Measurements from ENCODE around the gene SFSWAP. TPM values are rescaled to one million over a fixed set of nuclear protein-coding genes. Genes with fewer than 3 reads are reported as not detected.

Gene SFSWAP
- total RNA-seq, 1 donor from 2014 or later = 24.3 TPM

GRCh38 chr12:131752451-131752850, 41.6 kb downstream of the SFSWAP start:
- TF ChIP-seq, protein P1, sequence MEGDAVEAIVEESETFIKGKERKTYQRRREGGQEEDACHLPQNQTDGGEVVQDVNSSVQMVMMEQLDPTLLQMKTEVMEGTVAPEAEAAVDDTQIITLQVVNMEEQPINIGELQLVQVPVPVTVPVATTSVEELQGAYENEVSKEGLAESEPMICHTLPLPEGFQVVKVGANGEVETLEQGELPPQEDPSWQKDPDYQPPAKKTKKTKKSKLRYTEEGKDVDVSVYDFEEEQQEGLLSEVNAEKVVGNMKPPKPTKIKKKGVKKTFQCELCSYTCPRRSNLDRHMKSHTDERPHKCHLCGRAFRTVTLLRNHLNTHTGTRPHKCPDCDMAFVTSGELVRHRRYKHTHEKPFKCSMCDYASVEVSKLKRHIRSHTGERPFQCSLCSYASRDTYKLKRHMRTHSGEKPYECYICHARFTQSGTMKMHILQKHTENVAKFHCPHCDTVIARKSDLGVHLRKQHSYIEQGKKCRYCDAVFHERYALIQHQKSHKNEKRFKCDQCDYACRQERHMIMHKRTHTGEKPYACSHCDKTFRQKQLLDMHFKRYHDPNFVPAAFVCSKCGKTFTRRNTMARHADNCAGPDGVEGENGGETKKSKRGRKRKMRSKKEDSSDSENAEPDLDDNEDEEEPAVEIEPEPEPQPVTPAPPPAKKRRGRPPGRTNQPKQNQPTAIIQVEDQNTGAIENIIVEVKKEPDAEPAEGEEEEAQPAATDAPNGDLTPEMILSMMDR (conservative IDR thresholded peaks at IDR 0.05; ENCODE audit: low read depth, low read length) = no peak
- no peak overlapping the region for H3K4me3 ChIP-seq (ENCODE audit: low read depth, low read length)
- no peak for DNase-seq (ENCODE audit: low read depth)

GRCh38 chr12:131753005-131753404, 42.1 kb downstream of the SFSWAP start:
- TF ChIP-seq, protein P1 (conservative IDR thresholded peaks at IDR 0.05; ENCODE audit: low read depth, low read length) = no peak
- no peak overlapping the region for H3K4me3 ChIP-seq (ENCODE audit: low read depth, low read length)
- DNase-seq (ENCODE audit: low read depth) = no peak

GRCh38 chr12:131753757-131754156, 42.9 kb downstream of the SFSWAP start:
- no peak for DNase-seq (ENCODE audit: low read depth)
- no peak overlapping the region for H3K4me3 ChIP-seq (ENCODE audit: low read depth, low read length)
- TF ChIP-seq, protein P1 (conservative IDR thresholded peaks at IDR 0.05; ENCODE audit: low read depth, low read length) = no peak

GRCh38 chr12:131754184-131754583, 43.3 kb downstream of the SFSWAP start:
- DNase-seq (ENCODE audit: low read depth) = no peak
- TF ChIP-seq, protein P1 (conservative IDR thresholded peaks at IDR 0.05; ENCODE audit: low read depth, low read length) = no peak
- H3K4me3 ChIP-seq (ENCODE audit: low read depth, low read length) = no peak overlapping the region

GRCh38 chr12:131755305-131756113, 44.6 kb downstream of the SFSWAP start:
- TF ChIP-seq, protein P1 (conservative IDR thresholded peaks at IDR 0.05; ENCODE audit: low read depth, low read length) = peak; percentile 42
- no peak overlapping the region for H3K4me3 ChIP-seq (ENCODE audit: low read depth, low read length)
- no peak for DNase-seq (ENCODE audit: low read depth)

GRCh38 chr12:131756441-131756840, 45.6 kb downstream of the SFSWAP start:
- no peak overlapping the region for H3K4me3 ChIP-seq (ENCODE audit: low read depth, low read length)
- no peak for DNase-seq (ENCODE audit: low read depth)
- TF ChIP-seq, protein P1 (conservative IDR thresholded peaks at IDR 0.05; ENCODE audit: low read depth, low read length) = no peak

DNA sequence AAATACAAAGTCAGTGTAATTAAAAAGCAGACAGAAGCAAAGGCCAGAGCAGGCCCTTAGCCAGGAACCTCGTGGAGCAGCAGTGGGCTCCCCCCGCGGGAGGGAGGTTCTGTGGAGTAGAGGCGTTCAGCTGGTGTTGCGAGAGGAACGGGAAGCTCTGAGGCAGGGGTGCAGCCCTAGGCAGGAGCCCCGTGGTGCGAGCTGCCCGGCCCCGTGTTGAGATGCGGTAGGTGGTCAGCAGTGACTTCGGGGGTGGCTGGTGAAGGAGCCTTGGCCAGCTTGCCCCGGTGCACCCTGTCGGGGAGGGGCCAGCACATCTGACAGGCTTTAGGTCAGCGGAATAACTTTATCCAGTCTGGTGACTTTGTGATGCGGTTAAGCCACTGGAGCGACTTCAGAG, 46.2 kb downstream of the SFSWAP start:
- TF ChIP-seq, protein P1 (conservative IDR thresholded peaks at IDR 0.05; ENCODE audit: low read depth, low read length) = no peak
- DNase-seq (ENCODE audit: low read depth) = no peak

More for the DNA sequence above, 46.2 kb downstream of the SFSWAP start:
- H3K4me3 ChIP-seq (ENCODE audit: low read depth, low read length) = no peak overlapping the region

Measured in epithelial cell of proximal tubule (primary cell).